ENCODE results near the gene ZNF408.

ZNF408 gene

GRCh38 chr11:46680815-46681214, 20.0 kb upstream of the ZNF408 start:
- DNase-seq (ENCODE audit: insufficient read length, low spot score) (no peak), FAIRE-seq (no peak)
- no peak for TF ChIP-seq POLR2A (IDR thresholded peaks at IDR 0.05; ENCODE audit: low read depth, low read length)

GRCh38 chr11:46681814-46682213, 19.0 kb upstream of the ZNF408 start:
- no peak for TF ChIP-seq POLR2A (IDR thresholded peaks at IDR 0.05; ENCODE audit: low read depth, low read length)
- no peak for FAIRE-seq
- DNase-seq (ENCODE audit: insufficient read length, low spot score) = no peak

GRCh38 chr11:46682773-46683752, 17.8 kb upstream of the ZNF408 start:
- no peak for TF ChIP-seq POLR2A (IDR thresholded peaks at IDR 0.05; ENCODE audit: low read depth, low read length)
- DNase-seq (ENCODE audit: insufficient read length, low spot score) (no peak), FAIRE-seq (no peak)

- FAIRE-seq (no peak), DNase-seq (ENCODE audit: insufficient read length, low spot score) (no peak)
- no peak for TF ChIP-seq POLR2A (IDR thresholded peaks at IDR 0.05; ENCODE audit: low read depth, low read length)
Measured at GRCh38 chr11:46684367-46684766, 16.5 kb upstream of the ZNF408 start.

GRCh38 chr11:46686886-46687795, 13.7 kb upstream of the ZNF408 start:
- FAIRE-seq (no peak), DNase-seq (ENCODE audit: insufficient read length, low spot score) (no peak)
- TF ChIP-seq POLR2A (IDR thresholded peaks at IDR 0.05; ENCODE audit: low read depth, low read length) = no peak

- FAIRE-seq (no peak), DNase-seq (ENCODE audit: insufficient read length, low spot score) (no peak)
- TF ChIP-seq POLR2A (IDR thresholded peaks at IDR 0.05; ENCODE audit: low read depth, low read length) = no peak
Measured at GRCh38 chr11:46690702-46691101, 10.1 kb upstream of the ZNF408 start.

- no peak for FAIRE-seq
- DNase-seq (ENCODE audit: insufficient read length, low spot score) = no peak
- no peak for TF ChIP-seq POLR2A (IDR thresholded peaks at IDR 0.05; ENCODE audit: low read depth, low read length)
Measured at GRCh38 chr11:46692450-46692849, 8.4 kb upstream of the ZNF408 start.

- DNase-seq (ENCODE audit: insufficient read length, low spot score) (no peak), FAIRE-seq (no peak)
- no peak for TF ChIP-seq POLR2A (IDR thresholded peaks at IDR 0.05; ENCODE audit: low read depth, low read length)
Measured at GRCh38 chr11:46693597-46694012, 7.2 kb upstream of the ZNF408 start.

- TF ChIP-seq POLR2A (IDR thresholded peaks at IDR 0.05; ENCODE audit: low read depth, low read length) = no peak
- FAIRE-seq = no peak
- DNase-seq (ENCODE audit: insufficient read length, low spot score) = no peak
Measured at GRCh38 chr11:46694072-46694471, 6.8 kb upstream of the ZNF408 start.

GRCh38 chr11:46694607-46695006, 6.2 kb upstream of the ZNF408 start:
- no peak for TF ChIP-seq POLR2A (IDR thresholded peaks at IDR 0.05; ENCODE audit: low read depth, low read length)
- DNase-seq (ENCODE audit: insufficient read length, low spot score) = no peak
- FAIRE-seq = no peak

- DNase-seq (ENCODE audit: insufficient read length, low spot score) (no peak), FAIRE-seq (no peak)
- no peak for TF ChIP-seq POLR2A (IDR thresholded peaks at IDR 0.05; ENCODE audit: low read depth, low read length)
Measured at GRCh38 chr11:46695345-46696211, 5.3 kb upstream of the ZNF408 start.

- DNase-seq (ENCODE audit: insufficient read length, low spot score) = no peak
- FAIRE-seq = no peak
- no peak for TF ChIP-seq POLR2A (IDR thresholded peaks at IDR 0.05; ENCODE audit: low read depth, low read length)
Measured at GRCh38 chr11:46696212-46696558, 4.6 kb upstream of the ZNF408 start.

GRCh38 chr11:46697303-46697702, 3.5 kb upstream of the ZNF408 start:
- DNase-seq (ENCODE audit: insufficient read length, low spot score) (no peak), FAIRE-seq (no peak)
- no peak for TF ChIP-seq POLR2A (IDR thresholded peaks at IDR 0.05; ENCODE audit: low read depth, low read length)
